Measurements from ENCODE around the gene ADAMTS19.

GRCh38 chr5:129441096-129441495 is 19.0 kb upstream of the ADAMTS19 start:
- TF ChIP-seq EZH2 (IDR thresholded peaks at IDR 0.05; ENCODE audit: insufficient read depth, poor library complexity, severe bottlenecking) (no peak), EZH2phosphoT487 (IDR thresholded peaks at IDR 0.05; ENCODE audit: insufficient read depth, low read depth) (no peak)
